SU-DHL-6 (cell line): ENCODE results near the gene ALK.

Source experiments
- H2AFZ ChIP-seq: fragments of 200-600 bp; sonication (generic); 2 replicates; pipeline ENCODE4 v1.6.1; 2014; ENCODE audit warnings: low read depth, mild to moderate bottlenecking, moderate library complexity, mixed read lengths, antibody characterized with exemption, low read length; ENCODE audit not compliant: severe bottlenecking
- H3F3A ChIP-seq: fragments of 200-600 bp; shearing (Covaris generic); 2 replicates; pipeline ENCODE4 v1.6.0; 2016; ENCODE audit warnings: antibody characterized with exemption, mild to moderate bottlenecking; ENCODE audit not compliant: insufficient read depth
- H3K27ac ChIP-seq: fragments of 200-600 bp; sonication (generic); 2 replicates; pipeline ENCODE4 v1.5.1; 2016; ENCODE audit warnings: low read depth, mild to moderate bottlenecking, low read length, moderate library complexity, mixed read lengths
- H3K27me3 ChIP-seq: fragments of 200-600 bp; sonication (generic), shearing (Covaris generic); 2 replicates; pipeline ENCODE4 v1.6.0; 2014; ENCODE audit warnings: mild to moderate bottlenecking, low read length
- H3K36me3 ChIP-seq: fragments of 200-600 bp; sonication (generic); 2 replicates; pipeline ENCODE4 v1.6.1; 2014; ENCODE audit warnings: mild to moderate bottlenecking, low read length, mixed read lengths
- H3K4me2 ChIP-seq: fragments of 300-600, 200-600 bp; shearing (Covaris generic), sonication (generic); 2 replicates; pipeline ENCODE4 v1.6.0; 2014; ENCODE audit warnings: low read length, low read depth, mild to moderate bottlenecking; ENCODE audit not compliant: poor library complexity, severe bottlenecking
- H3K4me3 ChIP-seq: fragments of 200-600 bp; sonication (generic); 2 replicates; pipeline ENCODE4 v1.5.1; 2014; ENCODE audit warnings: antibody characterized with exemption, low read length, mild to moderate bottlenecking, mixed read lengths; ENCODE audit not compliant: insufficient read depth, poor library complexity, severe bottlenecking
- H3K79me2 ChIP-seq: fragments of 200-600 bp; sonication (generic); 2 replicates; pipeline ENCODE4 v1.6.1; 2014; ENCODE audit warnings: mild to moderate bottlenecking, low read length, moderate library complexity; ENCODE audit not compliant: insufficient read depth
- H3K9ac ChIP-seq: fragments of 200-600 bp; sonication (generic); 2 replicates; pipeline ENCODE4 v1.7.0; 2014; ENCODE audit warnings: mild to moderate bottlenecking, low read length
- H3K9me2 ChIP-seq: fragments of 200-600 bp; sonication (generic); replicated peaks from 2 replicates; pipeline ENCODE4 v1.6.1; 2014; ENCODE audit warnings: low read length; ENCODE audit not compliant: insufficient read depth
- H3K9me3 ChIP-seq: fragments of 200-600 bp; sonication (generic); 2 replicates; pipeline ENCODE4 v1.6.1; 2014; ENCODE audit warnings: low read length, mixed read lengths; ENCODE audit not compliant: insufficient read depth
- H4K20me1 ChIP-seq: fragments of 200-600 bp; sonication (generic); 2 replicates; pipeline ENCODE4 v1.6.1; 2014; ENCODE audit warnings: low read depth, mild to moderate bottlenecking, antibody characterized with exemption, low read length, moderate library complexity, mixed read lengths
- EZH2phosphoT487 ChIP-seq: fragments of 200-600 bp; sonication (generic), shearing (Covaris generic); conservative IDR thresholded peaks from 2 replicates; pipeline ENCODE4 v1.6.1; 2018; ENCODE audit warnings: mild to moderate bottlenecking, antibody characterized with exemption, low read length, moderate library complexity, mixed read lengths
- TF ChIP-seq, protein P1 (sequence below): fragments of 200-600 bp; sonication (generic); IDR thresholded peaks from one replicate; pipeline ENCODE4 v1.5.1; 2017; ENCODE audit warnings: antibody characterized with exemption, mild to moderate bottlenecking, low read length, moderate library complexity; ENCODE audit not compliant: insufficient read depth, poor library complexity, severe bottlenecking

Gene ALK

DNA sequence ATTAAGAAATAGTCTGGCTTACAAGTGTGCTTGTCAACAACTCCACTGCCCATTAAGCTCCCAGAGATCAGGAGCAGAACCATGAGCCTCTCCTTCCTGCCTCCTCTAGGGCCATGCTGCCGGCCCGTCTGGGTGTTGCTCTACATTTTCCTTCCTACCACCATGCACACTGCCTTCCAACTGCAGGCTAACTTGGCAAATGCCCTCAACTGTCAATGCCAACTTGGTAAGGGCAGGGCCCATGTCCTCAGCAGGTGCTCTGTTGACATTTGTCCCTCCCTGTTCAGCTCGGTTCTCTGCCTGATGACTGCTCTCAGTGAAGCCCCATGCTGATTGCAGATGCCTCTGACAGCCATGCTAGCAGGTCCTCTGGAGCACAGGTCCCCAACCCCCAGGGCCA, 345.2 kb downstream of the ALK start:
- Histone ChIP-seq H2AFZ (no peak overlapping the region), H3K79me2 (no peaks in the 10 kb centered on the region), H3K4me2 (no peak overlapping the region), H3K36me3 (no peaks in the 10 kb centered on the region), H3K27me3 (no peaks in the 10 kb centered on the region), H3K9ac (no peak overlapping the region), H3K4me3 (no peak overlapping the region), H3K9me2 (no peaks in the 10 kb centered on the region), H3K27ac (no peak overlapping the region), H3F3A (no peaks in the 10 kb centered on the region), H3K9me3 (no peaks in the 10 kb centered on the region), H4K20me1 (no peaks in the 10 kb centered on the region)
- TF ChIP-seq, protein P1, sequence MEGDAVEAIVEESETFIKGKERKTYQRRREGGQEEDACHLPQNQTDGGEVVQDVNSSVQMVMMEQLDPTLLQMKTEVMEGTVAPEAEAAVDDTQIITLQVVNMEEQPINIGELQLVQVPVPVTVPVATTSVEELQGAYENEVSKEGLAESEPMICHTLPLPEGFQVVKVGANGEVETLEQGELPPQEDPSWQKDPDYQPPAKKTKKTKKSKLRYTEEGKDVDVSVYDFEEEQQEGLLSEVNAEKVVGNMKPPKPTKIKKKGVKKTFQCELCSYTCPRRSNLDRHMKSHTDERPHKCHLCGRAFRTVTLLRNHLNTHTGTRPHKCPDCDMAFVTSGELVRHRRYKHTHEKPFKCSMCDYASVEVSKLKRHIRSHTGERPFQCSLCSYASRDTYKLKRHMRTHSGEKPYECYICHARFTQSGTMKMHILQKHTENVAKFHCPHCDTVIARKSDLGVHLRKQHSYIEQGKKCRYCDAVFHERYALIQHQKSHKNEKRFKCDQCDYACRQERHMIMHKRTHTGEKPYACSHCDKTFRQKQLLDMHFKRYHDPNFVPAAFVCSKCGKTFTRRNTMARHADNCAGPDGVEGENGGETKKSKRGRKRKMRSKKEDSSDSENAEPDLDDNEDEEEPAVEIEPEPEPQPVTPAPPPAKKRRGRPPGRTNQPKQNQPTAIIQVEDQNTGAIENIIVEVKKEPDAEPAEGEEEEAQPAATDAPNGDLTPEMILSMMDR: no peak
- no peak for TF ChIP-seq EZH2phosphoT487

DNA sequence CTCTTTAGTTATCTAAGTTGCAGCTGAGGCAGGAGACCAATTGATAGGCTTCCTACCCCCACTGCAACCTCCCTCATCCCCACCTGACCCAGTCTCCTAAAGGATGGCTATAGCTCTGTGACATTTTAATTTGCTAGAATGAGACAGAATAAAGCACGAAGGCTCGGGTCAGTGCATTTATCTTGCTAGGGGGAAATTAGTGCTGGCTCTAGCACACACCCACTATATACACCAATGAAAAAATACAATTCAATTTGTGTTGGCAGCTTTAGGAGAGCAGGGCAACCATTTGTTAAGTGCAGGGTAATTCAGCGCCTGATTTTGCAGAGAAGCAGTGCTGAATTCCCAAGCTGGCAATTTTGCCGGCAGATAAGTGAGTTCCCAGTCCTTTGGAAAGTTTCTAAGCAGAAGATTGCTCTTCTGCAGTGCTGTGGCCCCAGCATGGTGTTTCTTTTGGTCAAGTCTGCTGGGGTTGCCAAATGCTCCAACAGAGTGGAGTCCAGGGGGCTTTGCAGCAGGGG, 346.0 kb downstream of the ALK start:
- TF ChIP-seq, protein P1: no peak
- TF ChIP-seq EZH2phosphoT487: no peak
- no peaks in the 10 kb centered on the region for H3K27me3 ChIP-seq
- H4K20me1 ChIP-seq: no peaks in the 10 kb centered on the region
- no peaks in the 10 kb centered on the region for H3F3A ChIP-seq
- no peaks in the 10 kb centered on the region for H3K36me3 ChIP-seq
- no peak overlapping the region for H3K27ac ChIP-seq
- no peaks in the 10 kb centered on the region for H3K79me2 ChIP-seq
- H3K4me3 ChIP-seq: no peak overlapping the region
- H2AFZ ChIP-seq: no peak overlapping the region
- no peaks in the 10 kb centered on the region for H3K9me3 ChIP-seq
- no peaks in the 10 kb centered on the region for H3K9me2 ChIP-seq
- H3K9ac ChIP-seq: no peak overlapping the region
- H3K4me2 ChIP-seq: no peak overlapping the region

DNA sequence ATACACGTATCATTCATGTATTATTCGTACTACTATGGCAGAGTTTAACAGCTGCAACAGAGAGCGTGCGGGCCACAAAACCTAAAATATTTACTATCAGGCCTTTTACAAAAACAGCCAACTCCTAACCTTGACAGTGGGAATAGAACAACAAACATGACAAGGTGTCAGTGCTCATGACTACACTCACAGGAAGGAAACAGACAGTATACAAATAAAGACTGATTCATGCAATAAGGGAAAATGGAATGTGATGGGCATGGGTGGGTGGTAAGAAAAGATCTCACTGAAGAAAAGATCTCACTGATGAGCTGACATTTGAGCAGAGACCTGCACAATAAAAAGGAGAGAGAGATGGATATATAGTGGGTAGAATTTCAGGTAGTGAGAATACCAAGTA, 347.8 kb downstream of the ALK start:
- no peaks in the 10 kb centered on the region for H3K79me2 ChIP-seq
- no peak for TF ChIP-seq EZH2phosphoT487
- TF ChIP-seq, protein P1: no peak
- H3K9ac ChIP-seq: no peak overlapping the region
- no peaks in the 10 kb centered on the region for H3F3A ChIP-seq
- H3K9me3 ChIP-seq: no peaks in the 10 kb centered on the region
- H3K36me3 ChIP-seq: no peaks in the 10 kb centered on the region
- H2AFZ ChIP-seq: no peak overlapping the region
- H3K9me2 ChIP-seq: no peaks in the 10 kb centered on the region
- H3K4me3 ChIP-seq: no peak overlapping the region
- no peak overlapping the region for H3K4me2 ChIP-seq
- H3K27ac ChIP-seq: no peak overlapping the region
- no peaks in the 10 kb centered on the region for H3K27me3 ChIP-seq
- no peaks in the 10 kb centered on the region for H4K20me1 ChIP-seq

DNA sequence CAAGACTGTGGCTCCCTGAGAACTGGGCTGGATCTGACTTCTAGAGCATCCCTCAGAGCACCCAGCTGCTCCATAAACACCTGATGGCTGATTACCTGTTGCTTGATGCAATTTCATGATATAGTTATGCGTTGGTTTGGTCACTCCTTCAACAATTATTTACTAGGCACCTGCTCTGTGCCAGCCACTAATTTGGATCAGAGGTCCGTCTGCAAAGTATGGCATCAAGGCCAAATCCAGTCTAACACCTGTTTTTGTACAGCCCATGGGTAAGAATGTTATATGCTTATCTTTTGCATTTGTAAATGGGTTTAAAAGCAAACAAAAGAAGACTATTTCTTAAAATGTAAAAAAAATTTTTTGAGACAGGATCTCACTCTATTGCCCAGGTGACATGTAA, 348.2 kb downstream of the ALK start:
- Histone ChIP-seq H3K4me2 (no peak overlapping the region), H3K9me2 (no peaks in the 10 kb centered on the region), H3K9ac (no peak overlapping the region), H2AFZ (no peak overlapping the region), H3K36me3 (no peaks in the 10 kb centered on the region), H3K27ac (no peak overlapping the region), H3K9me3 (no peaks in the 10 kb centered on the region), H3F3A (no peaks in the 10 kb centered on the region), H4K20me1 (no peaks in the 10 kb centered on the region), H3K27me3 (no peaks in the 10 kb centered on the region), H3K4me3 (no peak overlapping the region), H3K79me2 (no peaks in the 10 kb centered on the region)
- TF ChIP-seq, protein P1: no peak
- TF ChIP-seq EZH2phosphoT487: no peak
